NCI-H146 (cell line): Measurements from ENCODE around the gene TATDN2.
"Not testable (repeated sequence)": the region's sequence is repeated elsewhere in the genome, so short reads cannot be mapped to it uniquely, and the experiment has no call there.

Source experiments
- DNase-seq: peaks from one replicate; lab custom pipeline; 2025; lab: John Stamatoyannopoulos, UW

The TATDN2 gene

DNA sequence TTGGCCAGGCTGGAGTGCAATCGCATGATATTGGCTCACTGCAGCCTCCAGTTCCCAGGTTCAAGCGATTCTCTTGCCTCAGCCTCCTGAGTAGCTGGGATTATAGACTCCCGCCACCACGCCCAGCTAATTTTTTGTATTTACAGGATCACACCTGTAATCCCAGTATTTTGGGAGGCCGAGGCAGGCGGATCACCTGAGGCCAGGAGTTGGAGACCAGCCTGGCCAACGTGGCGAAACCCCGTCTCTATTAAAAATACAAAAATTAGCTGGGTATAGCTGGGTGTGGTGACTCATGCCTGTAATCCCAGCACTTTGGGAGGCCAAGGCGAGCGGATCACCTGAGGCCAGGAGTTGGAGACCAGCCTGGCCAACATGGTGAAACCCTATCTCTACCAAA, 24.2 kb downstream of the TATDN2 start:
- DNase-seq = not testable (repeated sequence)

DNA sequence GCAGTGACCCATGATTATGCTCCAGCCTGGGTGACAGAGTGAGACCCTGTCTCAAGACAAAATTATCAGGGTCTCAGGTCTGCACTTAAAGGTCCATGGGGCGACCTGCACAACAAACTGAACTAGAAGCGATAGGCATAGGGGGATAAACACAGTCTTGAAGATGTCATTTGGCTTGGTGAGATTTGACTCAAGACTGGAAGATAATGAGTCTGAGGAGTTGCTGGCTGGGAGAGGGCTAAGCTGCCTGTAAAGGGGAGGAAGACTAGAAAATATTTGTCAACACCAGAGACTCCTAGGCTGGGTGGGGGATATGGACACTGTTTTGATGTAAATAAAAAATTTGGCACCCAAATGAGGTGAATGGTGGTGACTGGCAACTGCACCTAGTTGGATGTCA, 24.7 kb downstream of the TATDN2 start:
- no peak for DNase-seq

GRCh38 chr3:10273702-10274305, 25.5 kb downstream of the TATDN2 start:
- DNase-seq = peak; percentile 24

GRCh38 chr3:10274601-10275000, 26.3 kb downstream of the TATDN2 start:
- DNase-seq = peak; percentile 82

- DNase-seq = no peak
Observed at GRCh38 chr3:10277115-10277625, 28.9 kb downstream of the TATDN2 start.

DNA sequence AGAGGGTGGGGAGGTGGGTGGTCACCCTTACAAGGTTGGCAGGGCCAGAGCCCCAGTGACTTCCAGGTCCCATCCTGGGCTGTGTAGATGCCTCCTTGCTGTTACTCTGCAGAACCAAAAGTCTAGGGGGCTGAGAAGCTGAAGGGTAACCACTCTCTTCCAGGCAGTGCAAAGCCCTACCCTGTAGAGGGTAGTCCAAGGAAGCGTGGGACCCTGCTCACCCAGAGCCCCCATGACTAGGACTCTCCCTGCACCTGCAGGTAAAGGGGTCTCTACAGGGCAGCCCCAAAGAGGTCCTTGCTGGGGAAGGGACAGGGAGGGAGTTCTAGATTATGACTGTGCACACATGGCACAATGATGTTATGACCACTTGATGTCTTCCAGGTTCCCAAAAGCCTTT, 30.2 kb downstream of the TATDN2 start:
- no peak for DNase-seq

- no peak for DNase-seq
Observed at GRCh38 chr3:10279384-10280176, 31.3 kb downstream of the TATDN2 start.

DNA sequence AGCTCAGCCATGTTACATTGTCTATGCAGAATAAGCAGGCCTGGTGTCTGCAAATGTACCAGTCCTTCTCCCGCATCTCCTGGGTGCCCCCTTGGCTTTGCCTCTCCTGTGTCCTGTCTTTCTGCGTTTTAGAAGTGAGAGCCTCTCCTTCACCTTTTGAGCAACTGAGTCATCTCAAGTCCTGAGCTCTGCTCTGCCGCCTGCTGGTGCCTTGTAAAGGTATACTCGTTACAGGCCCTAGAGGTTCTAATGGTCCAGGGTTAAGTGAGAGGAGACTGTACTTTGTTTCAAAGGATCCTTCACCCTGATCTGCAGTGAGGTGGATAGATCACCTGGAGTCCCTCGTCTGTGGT, 31.9 kb downstream of the TATDN2 start:
- DNase-seq = no peak

- no peak for DNase-seq
Observed at GRCh38 chr3:10280571-10280970, 32.3 kb downstream of the TATDN2 start.

DNA sequence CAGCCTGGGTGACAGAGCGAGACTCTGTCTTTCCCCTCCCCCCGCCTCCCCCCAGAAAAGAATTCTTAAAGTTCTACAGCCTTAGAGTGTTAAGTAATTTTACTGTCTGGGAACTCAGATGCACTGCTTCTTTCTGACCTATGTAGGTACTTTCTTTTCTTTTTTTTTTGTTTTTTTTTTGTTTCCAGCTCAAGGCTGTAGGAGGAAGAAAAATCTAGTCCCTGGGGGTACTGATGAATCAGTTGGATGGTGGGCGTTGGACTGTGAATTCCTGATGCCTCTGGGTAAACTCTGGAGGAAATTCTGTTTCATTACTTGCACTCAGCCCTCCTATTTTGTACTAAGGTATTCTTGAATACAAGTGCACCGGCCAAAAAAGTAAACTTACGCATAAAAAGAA, 33.7 kb downstream of the TATDN2 start:
- no peak for DNase-seq

DNA sequence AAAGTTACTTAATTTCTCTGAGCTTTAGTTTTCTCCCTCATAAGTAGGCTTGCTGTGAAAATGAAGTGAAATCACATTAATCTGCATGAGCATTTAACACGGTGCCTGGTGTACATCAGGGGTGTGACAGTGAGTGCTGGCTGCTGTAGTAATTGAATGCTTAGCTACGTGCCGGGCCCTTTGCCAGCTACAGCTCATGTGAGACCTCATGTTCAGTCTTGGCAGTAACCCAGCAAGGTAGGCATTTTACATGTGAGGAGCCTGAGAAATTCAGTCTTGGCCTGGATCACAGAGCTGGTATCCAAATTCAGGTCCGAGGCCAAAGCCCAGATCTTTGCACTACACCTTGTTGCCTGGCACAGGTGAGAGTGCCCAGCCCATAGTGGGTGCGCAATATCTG, 35.4 kb downstream of the TATDN2 start:
- DNase-seq = no peak

DNA sequence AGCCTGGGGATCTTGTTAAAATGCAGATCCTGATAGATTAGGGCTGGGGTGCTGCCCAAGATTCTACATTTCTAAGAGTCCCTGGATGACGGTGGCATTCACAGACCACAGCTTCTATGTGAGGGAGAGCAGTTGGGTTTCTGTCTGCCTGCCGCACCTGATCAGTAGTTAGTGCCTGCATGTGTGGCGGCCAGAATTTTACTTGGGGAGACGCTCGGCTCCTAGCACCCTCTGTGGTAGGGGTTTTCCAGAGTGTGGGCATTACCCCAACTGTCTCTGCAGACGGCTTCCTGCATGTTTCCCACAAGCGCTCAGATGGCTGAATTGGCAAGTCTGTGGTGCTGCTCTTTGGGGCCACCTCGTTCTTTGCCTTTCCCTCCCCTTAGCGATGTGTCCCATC, 36.2 kb downstream of the TATDN2 start:
- no peak for DNase-seq

- DNase-seq = no peak
Observed at GRCh38 chr3:10285272-10286132, 37.2 kb downstream of the TATDN2 start.

DNA sequence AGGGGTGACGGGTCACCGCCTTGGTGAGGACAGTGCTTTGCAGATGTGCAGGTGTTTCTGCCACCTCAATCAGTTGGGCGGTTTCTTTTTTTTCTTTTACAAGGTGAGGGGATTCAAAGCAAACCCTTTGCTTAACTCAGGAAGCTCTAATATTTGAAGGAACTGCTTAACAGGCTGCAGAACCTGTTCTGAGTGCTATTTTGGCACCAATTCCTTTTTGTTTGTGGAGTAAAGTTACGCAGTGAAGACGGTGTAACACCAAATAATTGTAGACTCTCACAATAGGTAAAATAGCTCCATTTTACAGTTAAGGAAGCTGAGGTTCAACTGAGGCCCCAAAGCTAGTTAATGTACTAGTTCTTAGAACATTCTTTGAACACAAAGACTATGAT, 37.9 kb downstream of the TATDN2 start:
- no peak for DNase-seq

DNA sequence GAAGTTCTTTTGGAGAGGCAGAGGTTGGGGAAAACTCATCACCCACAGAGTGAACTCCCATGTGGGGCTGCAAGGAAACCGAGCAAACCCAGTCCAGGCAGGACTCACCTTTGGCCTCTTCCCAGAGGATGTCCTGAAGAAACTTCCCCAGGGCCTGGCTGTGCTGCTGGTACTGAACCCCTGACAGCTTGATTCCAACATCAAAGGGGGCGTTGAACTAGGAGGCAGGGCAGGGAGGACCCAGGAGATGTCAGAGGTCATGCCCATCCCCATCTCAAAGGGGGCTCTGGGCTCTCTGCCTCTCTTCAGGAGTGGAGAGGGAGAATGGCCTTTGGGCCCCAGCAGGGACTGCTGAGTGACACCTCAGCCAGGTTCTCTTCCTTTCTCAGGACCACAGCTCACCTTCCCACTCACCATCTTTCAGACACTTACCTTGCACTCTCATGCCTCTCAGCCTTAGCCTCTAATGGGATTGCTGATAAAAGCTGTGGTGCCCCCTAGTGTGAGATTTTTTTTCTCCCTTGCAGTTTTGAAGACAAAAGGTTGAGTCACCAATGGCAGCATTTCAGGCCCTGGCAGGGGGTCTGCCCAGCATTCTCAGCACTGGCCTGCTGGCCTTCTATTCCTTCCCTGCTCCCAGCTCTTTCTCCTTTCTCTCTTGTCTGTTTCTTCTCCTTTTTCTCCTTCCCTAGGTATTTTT, 38.5 kb downstream of the TATDN2 start:
- DNase-seq = peak; percentile 78

DNA sequence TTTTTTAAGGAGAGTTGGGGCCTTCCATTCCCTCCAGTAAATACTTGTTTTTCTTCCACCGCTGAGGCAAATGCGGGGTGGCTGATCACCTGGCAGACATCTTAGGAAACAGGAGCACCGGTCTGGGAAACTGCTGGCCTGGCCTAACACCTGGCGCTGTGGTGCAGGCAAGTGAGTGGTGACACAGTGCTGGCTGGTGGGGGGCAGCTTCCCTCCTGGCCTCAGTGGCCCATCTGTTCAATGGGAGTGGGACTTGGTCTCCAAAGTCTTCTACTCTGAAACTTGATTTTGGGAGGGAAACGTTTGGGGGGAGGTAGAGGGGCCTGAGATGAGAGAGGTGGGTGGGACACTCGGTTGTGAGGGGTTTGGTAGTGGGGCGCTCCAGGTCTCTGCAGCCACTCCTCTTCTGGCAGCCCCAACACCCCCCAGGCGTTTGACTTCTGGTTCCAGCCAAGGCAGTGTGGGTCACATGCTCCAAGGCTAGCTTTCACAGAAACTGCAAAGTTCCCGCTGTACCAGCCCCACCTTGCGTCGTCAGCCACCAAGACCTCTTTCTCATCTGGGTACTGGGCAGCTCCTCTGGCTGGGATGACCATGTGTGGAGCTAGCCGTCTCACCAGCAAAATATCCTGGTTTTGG, 39.8 kb downstream of the TATDN2 start:
- no peak for DNase-seq

DNA sequence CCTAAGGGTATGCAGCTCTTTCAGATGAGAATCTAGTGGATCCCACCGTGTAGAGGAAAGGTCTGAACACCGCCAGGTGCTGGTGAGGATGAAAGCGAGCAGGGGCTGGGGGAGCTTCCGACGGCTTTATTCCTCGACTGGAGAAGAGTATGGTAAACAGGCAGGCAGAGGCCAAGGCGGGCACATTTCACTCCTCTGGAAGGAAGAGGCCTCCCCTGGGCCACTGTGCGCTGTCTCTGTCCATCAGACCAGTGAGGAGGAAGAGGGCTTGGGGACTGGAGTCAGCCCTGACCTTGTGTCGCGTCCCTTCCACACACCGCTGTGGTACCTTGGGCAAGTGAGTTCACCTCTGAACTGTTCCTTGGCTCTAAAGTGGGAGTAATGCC, 40.3 kb downstream of the TATDN2 start:
- DNase-seq = no peak

DNA sequence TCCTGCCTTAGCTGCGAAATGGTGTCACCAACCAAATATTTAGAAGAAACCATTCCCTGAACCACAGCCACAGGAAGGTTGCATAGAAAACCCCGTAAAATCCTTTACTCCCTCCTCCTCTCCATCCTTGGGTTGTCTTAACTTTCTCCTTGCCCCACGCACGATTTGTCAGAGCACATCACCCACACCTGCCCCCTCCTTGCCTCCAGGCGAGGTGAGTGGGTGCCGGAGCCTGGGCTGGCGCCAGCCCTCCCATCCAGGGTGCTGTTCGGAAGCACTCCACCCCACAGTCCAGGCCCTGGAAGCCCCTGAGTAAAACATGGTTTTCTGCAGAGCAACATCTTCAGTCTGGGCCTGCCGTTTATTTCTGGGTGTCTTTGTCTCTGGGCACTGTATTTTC, 40.8 kb downstream of the TATDN2 start:
- no peak for DNase-seq

GRCh38 chr3:10289787-10290355, 41.6 kb downstream of the TATDN2 start:
- DNase-seq = no peak

- DNase-seq = no peak
Observed at GRCh38 chr3:10290481-10291176, 42.4 kb downstream of the TATDN2 start.

- DNase-seq = no peak
Observed at GRCh38 chr3:10291641-10292040, 43.4 kb downstream of the TATDN2 start.
